T-helper 1 cell treated with Interleukin-12 subunit alpha and Interleukin-12 subunit beta and Interleukin-4 antibody, amounts not matched to agents 30 μg/mL and 1 μg/mL, for 36 hours (primary cell): ENCODE results near the gene SIAH1.
"Not testable (repeated sequence)": the region's sequence is repeated elsewhere in the genome, so short reads cannot be mapped to it uniquely, and the experiment has no call there.

ENCODE experiments used
- H3K27ac Mint-ChIP-seq: one replicate; pipeline ENCODE4 v1.8.0; 2021; ENCODE audit warnings: mild to moderate bottlenecking, mixed read lengths
- H3K27me3 Mint-ChIP-seq: one replicate; pipeline ENCODE4 v1.8.0; 2021; ENCODE audit warnings: low read depth, mixed read lengths
- H3K36me3 Mint-ChIP-seq: one replicate; pipeline ENCODE4 v1.8.0; 2021; ENCODE audit warnings: low read depth, mixed read lengths
- H3K4me1 Mint-ChIP-seq: one replicate; pipeline ENCODE4 v1.8.0; 2021; ENCODE audit warnings: low read depth, mixed read lengths
- H3K4me3 Mint-ChIP-seq: one replicate; pipeline ENCODE4 v1.8.0; 2021; ENCODE audit warnings: mild to moderate bottlenecking, moderate library complexity, mixed read lengths
- H3K9me3 Mint-ChIP-seq: one replicate; pipeline ENCODE4 v1.8.0; 2021; ENCODE audit warnings: mixed read lengths

SIAH1 gene

DNA sequence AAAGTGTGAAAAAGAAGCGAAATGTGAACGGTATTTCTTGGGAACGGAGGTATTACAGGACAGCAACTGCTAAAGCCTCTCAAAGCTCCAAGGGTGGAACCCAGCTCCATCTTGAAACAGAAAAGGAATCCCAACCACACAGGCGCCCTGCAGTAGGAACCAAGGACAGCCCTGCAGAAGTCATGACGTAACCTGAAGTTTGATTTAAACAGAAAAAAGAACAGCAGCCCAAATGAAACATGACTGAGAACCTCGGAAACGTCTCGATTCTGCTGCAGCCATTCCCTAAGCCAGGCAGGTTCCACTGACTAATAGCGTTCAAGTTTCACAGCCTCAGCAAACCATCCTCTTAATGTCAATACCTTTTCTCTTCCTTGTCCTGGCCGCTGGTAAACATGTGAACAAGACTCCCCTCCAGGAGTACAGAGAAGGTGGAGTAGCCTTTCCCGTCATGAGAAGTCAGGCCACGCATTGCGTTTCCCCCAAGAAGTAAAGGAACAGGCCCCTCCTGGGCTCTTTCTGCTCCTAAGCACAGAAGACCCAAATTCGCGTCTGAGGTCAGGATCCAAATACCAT is 20.1 kb downstream of the SIAH1 start:
- Mint-ChIP-seq H3K36me3 (peaks cover 9% of the 10 kb centered on the region), H3K27me3 (no peaks in the 10 kb centered on the region), H3K4me3 (peak overlapping the region; percentile 75), H3K4me1 (peaks cover 54% of the 10 kb centered on the region), H3K9me3 (no peaks in the 10 kb centered on the region), H3K27ac (peak overlapping the region; percentile 67)

DNA sequence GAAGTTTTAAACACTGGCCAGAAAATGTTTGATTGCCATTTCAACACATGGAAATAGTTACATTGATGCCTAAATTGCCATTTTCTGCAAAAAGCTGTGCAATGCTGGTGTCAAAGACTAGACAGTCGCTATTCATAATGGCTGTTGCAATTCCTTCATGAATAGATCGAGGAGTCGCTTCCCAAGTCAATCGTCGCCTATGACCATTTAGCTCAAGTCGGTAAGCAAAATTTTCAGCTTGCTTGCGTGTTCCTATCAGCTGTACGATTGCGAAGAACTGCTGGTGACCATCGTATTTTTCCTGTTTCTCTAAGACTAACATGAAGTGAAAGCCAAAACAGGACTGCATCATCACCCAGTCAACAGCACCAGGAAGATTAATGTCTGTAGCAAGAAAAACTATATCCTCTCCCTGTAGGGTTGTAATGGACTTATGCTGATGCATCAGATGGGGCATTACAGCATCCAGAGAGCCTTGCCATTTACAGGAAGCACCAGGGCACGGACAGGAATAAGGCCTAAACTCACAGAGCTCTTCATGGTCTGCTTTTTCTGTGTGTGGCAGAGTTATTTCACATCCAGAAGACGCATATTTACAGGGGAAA is 23.6 kb downstream of the SIAH1 start:
- no peak overlapping the region for H3K4me3 Mint-ChIP-seq
- H3K27ac Mint-ChIP-seq = no peak overlapping the region
- no peaks in the 10 kb centered on the region for H3K9me3 Mint-ChIP-seq
- H3K36me3 Mint-ChIP-seq = peaks cover 16% of the 10 kb centered on the region
- no peaks in the 10 kb centered on the region for H3K27me3 Mint-ChIP-seq
- peaks cover 32% of the 10 kb centered on the region for H3K4me1 Mint-ChIP-seq

DNA sequence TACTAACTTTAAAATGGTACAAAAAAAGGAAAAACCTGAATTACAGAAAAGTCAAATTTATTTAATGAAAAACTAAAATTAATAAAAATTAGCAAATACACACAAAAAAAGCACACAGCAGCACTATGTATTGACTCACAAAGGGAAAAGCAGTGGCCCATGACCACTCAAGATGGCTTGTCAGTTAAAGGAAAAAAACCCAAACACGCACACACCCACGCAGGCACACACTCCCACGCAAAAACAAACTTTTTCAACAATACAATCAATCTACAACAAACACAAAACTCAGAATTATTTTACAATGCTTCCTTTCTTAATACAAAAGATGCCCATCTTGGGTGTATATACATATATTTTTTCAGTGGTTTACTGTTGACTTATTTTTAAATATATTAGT is 24.2 kb downstream of the SIAH1 start:
- Mint-ChIP-seq H3K27ac (no peak overlapping the region), H3K36me3 (peaks cover 16% of the 10 kb centered on the region), H3K27me3 (no peaks in the 10 kb centered on the region), H3K4me1 (peaks cover 25% of the 10 kb centered on the region), H3K9me3 (no peaks in the 10 kb centered on the region), H3K4me3 (no peak overlapping the region)

DNA sequence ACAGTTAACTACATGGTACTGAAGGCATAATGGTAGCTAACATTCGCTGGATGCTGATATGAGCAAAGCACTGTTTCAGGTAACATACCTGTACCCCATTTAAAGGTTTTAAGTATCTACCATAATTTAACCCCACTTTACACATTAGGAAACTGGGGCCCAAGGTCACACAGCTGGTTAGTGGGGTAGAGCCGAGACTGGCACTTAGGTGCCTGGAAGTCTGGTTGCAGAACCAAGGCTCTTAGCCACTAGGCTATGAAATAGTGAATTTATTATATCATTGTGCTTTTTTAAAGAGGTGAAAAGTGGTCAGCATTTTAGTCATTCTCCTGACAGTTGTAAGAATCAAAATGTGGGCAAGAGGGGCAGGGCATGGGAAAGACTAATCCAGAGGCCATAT is 25.2 kb downstream of the SIAH1 start:
- Mint-ChIP-seq H3K4me1 (peaks cover 18% of the 10 kb centered on the region), H3K36me3 (peaks cover 18% of the 10 kb centered on the region), H3K27ac (no peak overlapping the region), H3K27me3 (no peaks in the 10 kb centered on the region), H3K4me3 (no peak overlapping the region), H3K9me3 (no peaks in the 10 kb centered on the region)

DNA sequence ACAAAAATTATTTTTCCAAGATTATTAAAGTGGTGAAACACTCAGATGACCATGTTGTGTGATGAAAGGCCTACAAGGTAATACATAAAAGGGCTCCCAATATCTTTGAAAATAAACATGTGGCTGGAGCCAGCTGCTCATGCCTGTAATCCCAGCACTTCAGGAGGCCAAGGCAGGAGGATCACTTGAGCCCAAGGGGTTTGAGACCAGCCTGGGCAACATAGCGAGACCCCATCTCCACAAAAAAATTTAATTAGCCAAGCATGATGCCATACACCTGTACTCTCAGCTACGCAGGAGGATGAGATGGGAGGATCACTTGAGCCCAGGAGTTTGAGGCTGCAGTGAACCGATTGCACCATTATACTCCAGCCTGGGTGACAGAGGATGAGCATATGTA is 26.8 kb downstream of the SIAH1 start:
- peaks cover 16% of the 10 kb centered on the region for H3K4me1 Mint-ChIP-seq
- H3K4me3 Mint-ChIP-seq = no peak overlapping the region
- H3K27me3 Mint-ChIP-seq = no peaks in the 10 kb centered on the region
- H3K27ac Mint-ChIP-seq = no peak overlapping the region
- H3K36me3 Mint-ChIP-seq = peaks cover 27% of the 10 kb centered on the region
- no peaks in the 10 kb centered on the region for H3K9me3 Mint-ChIP-seq

DNA sequence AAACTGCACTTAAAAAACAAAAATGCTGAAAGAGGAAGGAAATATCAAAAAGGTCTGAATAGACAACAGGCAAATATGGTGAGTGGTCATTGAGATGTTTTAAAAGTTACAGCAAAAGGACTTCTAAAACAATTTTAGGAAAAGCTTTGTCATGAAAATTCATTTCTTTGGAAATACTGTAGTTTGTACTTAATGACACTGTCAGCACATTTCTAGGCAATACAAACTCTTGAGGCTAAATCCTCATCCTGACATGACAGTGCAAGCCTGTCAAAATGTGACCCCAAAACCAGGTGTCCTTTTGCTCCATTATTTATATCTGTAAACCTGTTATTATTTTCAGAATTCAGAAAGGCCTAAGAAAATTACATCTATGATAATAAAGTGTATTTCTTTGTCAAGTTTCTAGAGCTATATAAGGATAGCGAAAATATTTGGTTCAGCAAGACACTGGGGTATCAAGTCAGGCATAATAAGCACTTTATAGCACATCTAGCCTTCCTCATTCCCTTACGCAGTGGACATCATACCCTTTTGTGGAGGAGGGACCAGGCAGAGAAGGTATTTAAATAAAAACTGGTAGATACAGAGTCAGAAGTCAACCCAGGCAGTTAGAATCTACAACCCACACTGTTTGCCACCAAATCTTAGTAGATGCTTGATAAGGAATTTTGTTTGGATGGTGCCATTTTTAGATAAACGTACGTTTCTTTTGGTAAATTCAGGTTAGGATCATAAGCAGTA is 28.4 kb downstream of the SIAH1 start:
- Mint-ChIP-seq H3K27ac (no peak overlapping the region), H3K27me3 (no peaks in the 10 kb centered on the region), H3K4me3 (no peak overlapping the region), H3K36me3 (peaks cover 32% of the 10 kb centered on the region), H3K4me1 (peaks cover 9% of the 10 kb centered on the region), H3K9me3 (no peaks in the 10 kb centered on the region)

DNA sequence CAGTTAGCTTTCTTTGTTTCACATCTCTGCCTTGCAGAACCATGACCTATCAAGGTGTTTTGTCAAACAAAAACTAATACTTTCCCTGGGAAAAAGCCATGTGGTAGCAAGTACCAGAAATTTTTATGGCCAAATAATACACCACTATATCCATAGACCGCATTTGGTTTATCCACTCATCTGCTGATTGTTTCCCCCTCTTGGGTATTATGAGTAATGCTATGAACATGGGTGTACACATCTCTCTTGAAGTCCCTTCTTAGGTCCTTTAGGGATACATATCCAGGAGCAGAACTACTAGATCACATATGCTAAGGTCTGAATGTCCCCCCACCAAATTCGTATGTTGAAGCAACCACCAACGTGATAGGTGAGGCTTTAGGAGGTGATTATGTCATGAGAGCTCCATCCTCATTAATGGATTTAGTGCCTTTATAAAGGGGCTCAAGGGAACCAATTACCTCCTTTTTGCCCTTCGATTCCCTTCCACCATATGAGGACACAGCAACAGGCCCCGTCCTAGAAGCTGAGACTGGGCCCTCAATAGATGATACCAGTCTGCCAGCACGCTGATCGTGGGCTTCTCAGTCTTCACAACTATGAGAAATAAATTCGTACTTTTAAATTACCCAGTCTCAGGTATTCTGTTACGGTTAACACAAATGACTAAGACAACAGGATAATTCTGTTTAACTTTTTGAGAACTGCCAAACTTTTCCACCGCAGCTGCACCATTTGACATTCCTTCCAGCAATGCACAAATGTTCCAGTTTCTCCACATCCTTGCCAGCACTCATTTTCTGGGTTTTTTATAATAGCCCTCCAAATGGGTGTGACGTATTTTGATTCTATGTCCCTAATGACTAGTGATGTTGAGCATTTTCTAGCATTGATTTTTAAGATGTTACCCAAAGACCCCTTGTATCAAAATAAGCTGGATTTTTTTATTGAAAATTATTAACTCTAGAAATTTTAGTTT is 30.0 kb downstream of the SIAH1 start:
- no peaks in the 10 kb centered on the region for H3K27me3 Mint-ChIP-seq
- H3K9me3 Mint-ChIP-seq = no peaks in the 10 kb centered on the region
- H3K4me3 Mint-ChIP-seq = no peak overlapping the region
- peaks cover 32% of the 10 kb centered on the region for H3K36me3 Mint-ChIP-seq
- H3K4me1 Mint-ChIP-seq = peaks cover 5% of the 10 kb centered on the region
- no peak overlapping the region for H3K27ac Mint-ChIP-seq

DNA sequence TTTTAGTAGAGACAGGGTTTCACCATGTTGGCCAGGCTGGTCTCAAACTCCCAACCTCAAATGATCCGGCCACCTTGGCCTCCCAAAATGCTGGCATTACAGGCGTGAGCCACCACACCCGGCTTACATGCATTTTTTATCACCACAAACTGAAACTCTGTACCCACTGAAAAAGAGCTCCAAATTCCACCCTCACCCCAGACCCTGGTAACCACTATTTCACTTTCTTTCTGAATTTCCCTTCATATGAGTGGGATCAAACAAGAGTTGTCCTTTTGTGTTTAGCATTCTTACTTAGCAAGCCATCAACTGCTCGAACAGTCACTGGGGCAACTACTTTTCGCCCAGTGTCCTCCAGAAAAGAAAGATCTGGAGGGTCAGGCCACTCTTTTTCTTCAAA is 30.8 kb downstream of the SIAH1 start:
- H3K27ac Mint-ChIP-seq, H3K27me3 Mint-ChIP-seq, H3K9me3 Mint-ChIP-seq, H3K4me3 Mint-ChIP-seq, H3K4me1 Mint-ChIP-seq: not testable (repeated sequence)
- peaks cover 33% of the 10 kb centered on the region for H3K36me3 Mint-ChIP-seq

DNA sequence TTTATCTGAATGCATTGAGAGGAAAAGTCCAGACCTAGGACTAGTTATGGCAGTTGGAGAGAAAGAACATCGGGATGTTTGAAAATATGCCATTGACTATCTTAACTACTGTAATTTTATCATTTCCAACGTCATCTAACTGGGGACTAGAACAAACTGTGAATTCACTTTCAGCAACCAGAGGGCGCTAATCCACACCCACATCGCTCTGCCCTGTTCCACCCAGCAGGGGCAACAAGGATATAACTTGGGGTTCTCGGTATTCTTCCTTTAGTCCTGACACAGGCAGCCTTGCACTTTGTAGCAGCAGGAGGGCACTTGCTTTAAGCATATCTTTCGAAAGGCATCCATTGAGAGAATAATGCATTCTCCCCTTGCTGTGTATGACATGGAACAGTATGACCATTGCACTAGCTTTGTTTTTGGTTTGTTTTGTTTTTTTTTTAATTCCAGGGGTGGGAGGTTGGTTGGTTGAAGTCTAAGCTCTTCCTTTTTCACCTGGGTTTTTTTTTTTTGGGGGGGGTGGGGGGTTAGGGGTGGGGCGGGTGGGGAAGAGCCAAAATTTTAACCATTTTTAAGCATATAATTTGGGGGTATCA is 31.5 kb downstream of the SIAH1 start:
- Mint-ChIP-seq H3K9me3 (no peaks in the 10 kb centered on the region), H3K27ac (peak overlapping the region; percentile 21), H3K4me3 (no peak overlapping the region), H3K36me3 (peaks cover 36% of the 10 kb centered on the region), H3K4me1 (peaks cover 5% of the 10 kb centered on the region), H3K27me3 (no peaks in the 10 kb centered on the region)

DNA sequence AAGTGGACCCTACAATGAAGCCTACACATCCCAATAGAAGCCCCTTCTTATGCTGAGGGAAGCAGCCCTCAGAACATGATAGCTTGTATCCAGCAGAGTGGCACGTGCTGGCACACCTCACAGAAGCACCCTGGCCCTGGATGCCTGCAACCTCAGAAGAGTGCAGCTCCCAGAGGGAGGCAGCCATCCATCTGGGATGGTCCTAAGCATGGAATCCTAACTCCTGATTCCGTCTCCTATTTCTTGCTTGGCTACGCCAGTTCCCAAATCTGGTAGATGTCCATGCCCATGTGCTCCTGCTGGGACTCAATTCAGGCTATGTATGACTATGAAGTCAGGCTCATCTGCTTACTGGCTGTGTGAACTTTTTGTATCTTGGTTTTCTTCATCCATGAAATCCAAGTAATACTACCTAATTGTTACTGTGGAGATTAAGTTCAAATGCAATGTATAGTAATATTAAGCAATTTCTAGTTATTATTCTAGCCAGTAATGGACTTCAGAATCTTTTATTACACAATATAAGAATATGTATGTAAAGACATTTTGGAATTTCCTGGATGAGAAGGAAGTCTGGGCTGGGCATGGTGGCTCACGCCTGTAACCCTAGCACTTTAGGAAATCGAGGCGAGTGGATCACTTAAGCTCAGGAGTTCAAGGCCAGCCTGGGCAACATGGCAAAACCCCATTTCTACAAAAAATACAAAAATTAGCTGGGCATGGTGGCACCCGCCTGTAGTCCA is 32.4 kb downstream of the SIAH1 start:
- H3K4me3 Mint-ChIP-seq = no peak overlapping the region
- peaks cover 5% of the 10 kb centered on the region for H3K4me1 Mint-ChIP-seq
- peaks cover 35% of the 10 kb centered on the region for H3K36me3 Mint-ChIP-seq
- H3K27ac Mint-ChIP-seq = no peak overlapping the region
- no peaks in the 10 kb centered on the region for H3K27me3 Mint-ChIP-seq
- H3K9me3 Mint-ChIP-seq = no peaks in the 10 kb centered on the region

DNA sequence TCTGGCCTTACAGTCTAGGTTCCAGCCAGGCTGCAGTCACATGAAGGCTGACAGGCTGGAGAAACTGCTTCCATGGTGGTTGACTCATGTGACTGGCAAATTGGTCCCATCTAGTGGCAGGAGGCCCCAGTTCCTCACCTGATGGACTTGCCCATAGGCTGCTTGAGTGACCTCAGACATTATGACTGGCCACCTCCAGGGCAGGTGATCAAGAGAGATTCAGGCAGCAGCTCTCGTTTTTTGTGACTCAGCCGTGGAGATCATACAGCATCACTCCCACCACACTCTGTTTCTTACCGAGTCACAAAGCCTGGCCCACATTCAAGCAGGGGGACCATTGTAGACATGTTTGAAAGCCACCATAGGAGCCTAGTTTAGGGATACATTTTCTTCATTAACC is 34.5 kb downstream of the SIAH1 start:
- Mint-ChIP-seq H3K9me3 (no peaks in the 10 kb centered on the region), H3K4me3 (no peak overlapping the region), H3K27me3 (no peaks in the 10 kb centered on the region), H3K36me3 (peaks cover 38% of the 10 kb centered on the region), H3K4me1 (peaks cover 5% of the 10 kb centered on the region), H3K27ac (no peak overlapping the region)

DNA sequence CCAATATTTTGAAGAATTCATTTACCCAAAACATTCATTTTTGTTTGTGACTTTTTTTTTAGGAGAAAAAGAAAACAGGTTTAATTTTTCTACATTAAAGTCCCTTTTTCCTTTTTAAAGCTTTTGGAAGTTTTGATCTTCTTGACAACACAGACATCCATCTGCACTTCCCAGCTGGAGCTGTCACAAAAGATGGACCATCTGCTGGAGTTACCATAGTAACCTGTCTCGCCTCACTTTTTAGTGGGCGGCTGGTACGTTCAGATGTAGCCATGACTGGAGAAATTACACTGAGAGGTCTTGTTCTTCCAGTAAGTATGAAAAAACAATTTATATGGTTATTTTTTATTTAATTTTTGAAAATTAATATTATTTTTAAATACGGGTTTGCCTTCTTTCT is 37.2 kb downstream of the SIAH1 start:
- no peaks in the 10 kb centered on the region for H3K4me1 Mint-ChIP-seq
- no peaks in the 10 kb centered on the region for H3K9me3 Mint-ChIP-seq
- H3K36me3 Mint-ChIP-seq = peaks cover 34% of the 10 kb centered on the region
- no peak overlapping the region for H3K4me3 Mint-ChIP-seq
- no peaks in the 10 kb centered on the region for H3K27me3 Mint-ChIP-seq
- H3K27ac Mint-ChIP-seq = no peak overlapping the region

DNA sequence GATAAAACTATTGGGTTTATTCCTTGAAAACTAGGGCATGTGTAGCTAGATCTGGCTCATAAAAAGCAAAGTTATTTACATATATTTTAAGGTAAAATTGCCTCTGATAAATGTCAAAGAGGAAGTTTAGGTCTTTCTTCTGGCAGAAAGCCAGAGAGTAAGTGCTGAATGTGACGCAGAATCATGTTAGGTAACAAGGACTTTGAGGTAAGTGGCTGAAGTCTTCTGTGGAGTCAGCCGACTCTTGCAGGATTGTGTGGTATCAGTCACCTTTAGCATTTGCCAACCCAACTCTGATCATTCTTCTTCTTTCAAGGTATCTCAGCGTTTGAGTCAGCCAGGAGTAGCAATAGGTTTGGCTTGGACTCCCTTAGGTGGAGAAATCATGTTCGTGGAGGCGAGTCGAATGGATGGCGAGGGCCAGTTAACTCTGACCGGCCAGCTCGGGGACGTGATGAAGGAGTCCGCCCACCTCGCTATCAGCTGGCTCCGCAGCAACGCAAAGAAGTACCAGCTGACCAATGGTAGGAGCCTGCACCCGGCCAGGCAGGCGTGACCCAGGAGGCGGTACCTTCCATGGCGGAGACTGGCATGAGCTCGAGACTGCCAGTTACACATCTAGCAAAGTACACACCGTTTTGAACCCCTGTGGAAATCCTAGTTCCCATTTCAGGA is 37.9 kb downstream of the SIAH1 start:
- Mint-ChIP-seq H3K9me3 (no peaks in the 10 kb centered on the region), H3K36me3 (peaks cover 32% of the 10 kb centered on the region), H3K4me1 (no peaks in the 10 kb centered on the region), H3K27me3 (no peaks in the 10 kb centered on the region), H3K27ac (no peak overlapping the region), H3K4me3 (no peak overlapping the region)
